HCT116 (cell line): ENCODE measurements around the gene PKP1. TPM values are rescaled to one million over a fixed set of nuclear protein-coding genes. Genes with fewer than 3 reads are reported as not detected.

Source experiments
- ATAC-seq: fragments of 200-7000 bp; cut with Tn5 transposase; 2 replicates; pipeline ENCODE4 v1.9.1; 2020; ENCODE audit warnings: mild to moderate bottlenecking, moderate library complexity
- BruUV-seq: library from RNA; stranded (reverse); fragments of 400-500 nt; replicated peaks from 2 replicates; lab custom pipeline; 2021; lab: Mats Ljungman, UMichigan
- CTCF ChIA-PET: fragments of 300-600 bp; sonication (Branson Sonifier 250); formaldehyde crosslinking; loops from one replicate; lab custom pipeline; 2021; ENCODE audit warnings: antibody characterized with exemption; lab: Charles Lee
- POLR2A ChIA-PET: fragments of 300-600, 350-600 bp; sonication (Branson Sonifier 250); formaldehyde crosslinking; loops from one replicate; lab custom pipeline; 2021; ENCODE audit warnings: antibody characterized with exemption; lab: Charles Lee
- RAD21 ChIA-PET, 2 experiments: fragments of 300-600 bp; sonication (Branson Sonifier 250); formaldehyde crosslinking; loops; one replicate each; lab custom pipeline; 2023; ENCODE audit warnings: low total read pairs in 2 of 2; ENCODE audit not compliant: uncharacterized antibody in 2 of 2, unreplicated experiment in 2 of 2, low non-redundant PET in 1 of 2; lab: Charles Lee
- DNase-seq: peaks from one replicate; pipeline ENCODE4 v3.0.0-alpha.2; 2010; ENCODE audit warnings: low read depth, low spot score
- H2AFZ ChIP-seq: fragments of 200-600 bp; shearing (Covaris generic), sonication (generic); 2 replicates; pipeline ENCODE4 v1.6.1; 2017; ENCODE audit warnings: low read depth, mixed run types, mixed read lengths, antibody characterized with exemption, low read length; ENCODE audit not compliant: poor library complexity, severe bottlenecking
- H3K27ac ChIP-seq: 2 replicates; pipeline ENCODE4 v1.5.1; 2012; ENCODE audit warnings: low read depth, low read length
- H3K27me3 ChIP-seq: fragments of 200-600 bp; sonication (generic); 2 replicates; pipeline ENCODE4 v1.6.1; 2016; ENCODE audit warnings: mixed run types, low read length, mixed read lengths; ENCODE audit not compliant: insufficient read depth
- H3K36me3 ChIP-seq, 2 experiments: fragments of 200-500 bp in 1 of 2; fragments of 200-600 bp in 1 of 2; sonication (Bioruptor generic) in 1 of 2; sonication (generic) in 1 of 2; 2 replicates each; pipeline versions ENCODE4 v1.5.1 to v1.6.1; 2014 to 2016; ENCODE audit warnings: low read length in 2 of 2, inconsistent platforms in 1 of 2, mixed read lengths in 1 of 2, mixed run types in 1 of 2; ENCODE audit not compliant: insufficient read depth in 2 of 2, control insufficient read depth in 1 of 2
- H3K4me1 ChIP-seq, 2 experiments: fragments of 200-600 bp in 1 of 2; sonication (generic) in 1 of 2; 2 replicates each; pipeline versions ENCODE4 v1.5.1 to v1.6.1; 2012 to 2017; ENCODE audit warnings: low read length in 2 of 2, inconsistent platforms in 1 of 2, mild to moderate bottlenecking in 1 of 2, mixed read lengths in 1 of 2, mixed run types in 1 of 2, moderate library complexity in 1 of 2; ENCODE audit not compliant: insufficient read depth in 2 of 2, control insufficient read depth in 1 of 2
- H3K4me2 ChIP-seq: fragments of 200-600 bp; sonication (generic); 2 replicates; pipeline ENCODE4 v1.6.1; 2017; ENCODE audit warnings: mixed run types, low read length, mixed read lengths
- H3K4me3 ChIP-seq, 2 experiments: fragments of 200-600 bp in 1 of 2; sonication (generic) in 1 of 2; replicated peaks in 1 of 2; 2 replicates each; pipeline ENCODE4 v1.5.1; 2011 to 2016; ENCODE audit warnings: low read length in 2 of 2, control low read depth in 1 of 2, low read depth in 1 of 2, mild to moderate bottlenecking in 1 of 2, mixed read lengths in 1 of 2, mixed run types in 1 of 2
- H3K79me2 ChIP-seq: fragments of 200-600 bp; sonication (generic); 2 replicates; pipeline ENCODE4 v1.6.1; 2017; ENCODE audit warnings: mild to moderate bottlenecking, mixed run types, low read length, moderate library complexity, mixed read lengths; ENCODE audit not compliant: insufficient read depth
- H3K9ac ChIP-seq: fragments of 200-600 bp; sonication (generic); 2 replicates; pipeline ENCODE4 v1.6.1; 2016; ENCODE audit warnings: low read length, mixed read lengths
- H3K9me2 ChIP-seq: fragments of 200-600 bp; sonication (generic), shearing (Covaris generic); 2 replicates; pipeline ENCODE4 v1.6.1; 2017; ENCODE audit warnings: mixed run types, mild to moderate bottlenecking, moderate library complexity; ENCODE audit not compliant: insufficient read depth
- H3K9me3 ChIP-seq, 2 experiments: fragments of 200-500 bp in 1 of 2; fragments of 200-600 bp in 1 of 2; sonication (Bioruptor generic) in 1 of 2; sonication (generic) in 1 of 2; 2 replicates each; pipeline ENCODE4 v1.6.1; 2014 to 2017; ENCODE audit warnings: low read length in 2 of 2, mixed read lengths in 2 of 2, inconsistent platforms in 1 of 2, low read depth in 1 of 2, mild to moderate bottlenecking in 1 of 2, mixed run types in 1 of 2, moderate library complexity in 1 of 2; ENCODE audit not compliant: control insufficient read depth in 1 of 2, insufficient read depth in 1 of 2
- H4K20me1 ChIP-seq: fragments of 200-600 bp; sonication (generic), shearing (Covaris generic); 2 replicates; pipeline ENCODE4 v1.6.1; 2017; ENCODE audit warnings: mixed run types, mild to moderate bottlenecking, moderate library complexity; ENCODE audit not compliant: insufficient read depth
- CEBPB ChIP-seq: IDR thresholded peaks from 2 replicates; pipeline ENCODE4 v1.6.1; 2012; ENCODE audit warnings: low read depth
- JUND ChIP-seq: IDR thresholded peaks from 2 replicates; pipeline ENCODE4 v1.6.1; 2012
- POLR2AphosphoS5 ChIP-seq: IDR thresholded peaks from 2 replicates; pipeline ENCODE4 v1.6.1; 2011; ENCODE audit warnings: mild to moderate bottlenecking, low read depth, low read length, moderate library complexity
- SP1 ChIP-seq: IDR thresholded peaks from 2 replicates; pipeline ENCODE4 v1.6.1; 2012; ENCODE audit warnings: low read depth
- SRF ChIP-seq: IDR thresholded peaks from 2 replicates; pipeline ENCODE4 v1.6.1; 2012; ENCODE audit warnings: low read depth
- YY1 ChIP-seq: IDR thresholded peaks from 2 replicates; pipeline ENCODE4 v1.6.1; 2011; ENCODE audit warnings: low read length, low read depth, moderate library complexity, mild to moderate bottlenecking; ENCODE audit not compliant: insufficient replicate concordance; ENCODE audit errors: extremely low read depth
- intact Hi-C: fragments of 100-400 bp; cut with micrococcal nuclease; formaldehyde crosslinking; loops from 2 replicates; pipeline ENCODE4 v1.10.0; 2022
- total RNA-seq: library from RNA; stranded (reverse); gene quantifications from one replicate; pipeline ENCODE4 v1.2.1, GENCODE V29; 2021; ENCODE audit not compliant: unreplicated experiment
- TF ChIP-seq, protein P1 (sequence below): IDR thresholded peaks from 2 replicates; pipeline ENCODE4 v1.6.1; 2012; ENCODE audit warnings: low read depth
- TF ChIP-seq, protein P2 (sequence below): IDR thresholded peaks from 2 replicates; pipeline ENCODE4 v1.6.1; 2012

PKP1 gene
- total RNA-seq, 1 experiment from 2014 or later: 0.07 TPM

DNA sequence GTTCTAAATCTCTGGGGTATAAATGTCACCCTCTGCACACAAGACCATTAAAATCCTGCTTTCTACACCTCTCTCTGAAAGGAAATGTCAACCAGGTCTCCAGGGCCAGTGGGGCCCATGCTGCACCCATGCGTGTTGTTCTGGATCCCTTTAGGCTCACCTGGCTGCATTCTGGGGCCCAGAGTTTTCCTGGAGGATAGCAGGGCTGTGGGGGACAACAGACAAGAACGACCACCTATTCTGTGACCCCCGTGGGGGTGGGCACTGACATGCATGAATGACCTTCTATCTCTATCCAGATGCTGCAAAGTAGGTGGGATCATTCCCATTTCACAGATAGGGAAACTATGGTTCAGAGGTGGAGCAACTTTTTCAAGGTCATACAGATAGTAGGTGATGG is 52.6 kb downstream of the PKP1 start:
- H3K27me3 ChIP-seq: no peaks in the 10 kb centered on the region
- DNase-seq: no peak
- H3K9me2 ChIP-seq: no peaks in the 10 kb centered on the region
- no peak overlapping the region for H3K4me3 ChIP-seq
- H3K4me1 ChIP-seq: no peaks in the 10 kb centered on the region
- no peak overlapping the region for H3K27ac ChIP-seq
- CTCF ChIA-PET: no interaction called here
- POLR2A ChIA-PET: no interaction called here
- BruUV-seq: no TSS peak
- RAD21 ChIA-PET: no interaction called here
- no peaks in the 10 kb centered on the region for H3K79me2 ChIP-seq
- no peak overlapping the region for H3K9ac ChIP-seq
- H3K36me3 ChIP-seq: no peaks in the 10 kb centered on the region
- no peak for ATAC-seq
- H4K20me1 ChIP-seq: no peaks in the 10 kb centered on the region
- no peak overlapping the region for H2AFZ ChIP-seq
- H3K9me3 ChIP-seq: no peaks in the 10 kb centered on the region
- no peak overlapping the region for H3K4me2 ChIP-seq
- intact Hi-C loops: no loop called here
- TF ChIP-seq POLR2AphosphoS5: no peak
- TF ChIP-seq, protein P1, sequence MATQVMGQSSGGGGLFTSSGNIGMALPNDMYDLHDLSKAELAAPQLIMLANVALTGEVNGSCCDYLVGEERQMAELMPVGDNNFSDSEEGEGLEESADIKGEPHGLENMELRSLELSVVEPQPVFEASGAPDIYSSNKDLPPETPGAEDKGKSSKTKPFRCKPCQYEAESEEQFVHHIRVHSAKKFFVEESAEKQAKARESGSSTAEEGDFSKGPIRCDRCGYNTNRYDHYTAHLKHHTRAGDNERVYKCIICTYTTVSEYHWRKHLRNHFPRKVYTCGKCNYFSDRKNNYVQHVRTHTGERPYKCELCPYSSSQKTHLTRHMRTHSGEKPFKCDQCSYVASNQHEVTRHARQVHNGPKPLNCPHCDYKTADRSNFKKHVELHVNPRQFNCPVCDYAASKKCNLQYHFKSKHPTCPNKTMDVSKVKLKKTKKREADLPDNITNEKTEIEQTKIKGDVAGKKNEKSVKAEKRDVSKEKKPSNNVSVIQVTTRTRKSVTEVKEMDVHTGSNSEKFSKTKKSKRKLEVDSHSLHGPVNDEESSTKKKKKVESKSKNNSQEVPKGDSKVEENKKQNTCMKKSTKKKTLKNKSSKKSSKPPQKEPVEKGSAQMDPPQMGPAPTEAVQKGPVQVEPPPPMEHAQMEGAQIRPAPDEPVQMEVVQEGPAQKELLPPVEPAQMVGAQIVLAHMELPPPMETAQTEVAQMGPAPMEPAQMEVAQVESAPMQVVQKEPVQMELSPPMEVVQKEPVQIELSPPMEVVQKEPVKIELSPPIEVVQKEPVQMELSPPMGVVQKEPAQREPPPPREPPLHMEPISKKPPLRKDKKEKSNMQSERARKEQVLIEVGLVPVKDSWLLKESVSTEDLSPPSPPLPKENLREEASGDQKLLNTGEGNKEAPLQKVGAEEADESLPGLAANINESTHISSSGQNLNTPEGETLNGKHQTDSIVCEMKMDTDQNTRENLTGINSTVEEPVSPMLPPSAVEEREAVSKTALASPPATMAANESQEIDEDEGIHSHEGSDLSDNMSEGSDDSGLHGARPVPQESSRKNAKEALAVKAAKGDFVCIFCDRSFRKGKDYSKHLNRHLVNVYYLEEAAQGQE: no peak
- TF ChIP-seq SP1: no peak
- no peak for TF ChIP-seq JUND
- TF ChIP-seq, all 23 proteins: peak for 0

DNA sequence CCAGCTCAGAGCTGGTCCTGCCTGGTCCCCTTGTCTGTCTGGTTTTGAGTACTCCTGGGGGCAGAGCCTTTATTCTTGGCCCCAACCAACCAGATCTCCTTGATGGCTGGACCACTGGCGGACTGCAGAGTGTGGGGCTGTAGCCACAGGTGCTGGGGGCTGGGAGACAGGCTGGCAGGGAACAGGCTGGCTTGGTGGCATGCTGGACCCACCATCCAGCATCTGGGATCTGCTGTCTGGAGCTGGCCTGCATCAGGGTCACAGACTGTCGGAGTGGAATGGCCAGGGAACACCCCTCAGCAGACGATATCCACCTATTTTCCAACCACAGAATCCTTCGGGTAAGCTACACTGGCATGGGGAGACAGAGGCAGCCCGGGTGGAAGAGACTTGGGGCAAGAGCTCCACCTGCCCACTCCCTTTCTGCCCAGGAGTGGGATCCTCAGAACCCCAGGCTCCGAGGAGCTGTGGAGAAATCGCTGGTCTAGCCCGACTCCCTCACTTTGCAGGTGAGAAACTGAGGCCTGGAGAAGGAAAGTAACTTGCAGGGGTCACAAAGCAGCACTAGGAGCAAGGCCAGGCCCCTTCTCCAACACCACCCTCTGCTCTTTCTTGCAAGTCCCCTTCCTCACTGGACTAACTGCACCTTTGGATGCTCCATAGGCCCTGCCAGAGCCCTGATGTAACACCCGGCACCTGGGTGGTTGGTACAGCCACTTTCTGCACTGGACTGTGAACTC is 53.6 kb downstream of the PKP1 start:
- H3K9me3 ChIP-seq: peaks cover 1 to 5% of the 10 kb centered on the region in 2 experiments; a peak in 1 of 4 replicates
- H3K4me1 ChIP-seq: no peaks in the 10 kb centered on the region
- no peaks in the 10 kb centered on the region for H4K20me1 ChIP-seq
- H3K4me3 ChIP-seq: no peak overlapping the region
- ChIA-PET RAD21 (no interaction called here), POLR2A (no interaction called here), CTCF (interaction anchor here (0.9 to 1.4 kb wide), 2 partner anchors 10 to 11 kb away, joined by 3 to 6 read pairs; no protein-coding TSS in a partner anchor)
- no peak overlapping the region for H3K27ac ChIP-seq
- no peak overlapping the region for H3K9ac ChIP-seq
- no peaks in the 10 kb centered on the region for H3K27me3 ChIP-seq
- no peaks in the 10 kb centered on the region for H3K36me3 ChIP-seq
- no peak for DNase-seq
- H3K79me2 ChIP-seq: no peaks in the 10 kb centered on the region
- H3K4me2 ChIP-seq: no peak overlapping the region
- H3K9me2 ChIP-seq: no peaks in the 10 kb centered on the region
- H2AFZ ChIP-seq: no peak overlapping the region
- intact Hi-C loops: no loop called here
- no peak for ATAC-seq
- no TSS peak for BruUV-seq
- TF ChIP-seq CEBPB (no peak), YY1 (no peak), SRF (no peak), POLR2AphosphoS5 (no peak), SP1 (no peak), JUND (no peak)
- TF ChIP-seq, protein P2, sequence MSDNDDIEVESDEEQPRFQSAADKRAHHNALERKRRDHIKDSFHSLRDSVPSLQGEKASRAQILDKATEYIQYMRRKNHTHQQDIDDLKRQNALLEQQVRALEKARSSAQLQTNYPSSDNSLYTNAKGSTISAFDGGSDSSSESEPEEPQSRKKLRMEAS: no peak
- TF ChIP-seq, protein P1: no peak
